Measurements from ENCODE around the gene HDGFL2.

The HDGFL2 gene

GRCh38 chr19:4444765-4445741 lies 27.0 kb upstream of the HDGFL2 start:
- DNase-seq: no peak

DNA sequence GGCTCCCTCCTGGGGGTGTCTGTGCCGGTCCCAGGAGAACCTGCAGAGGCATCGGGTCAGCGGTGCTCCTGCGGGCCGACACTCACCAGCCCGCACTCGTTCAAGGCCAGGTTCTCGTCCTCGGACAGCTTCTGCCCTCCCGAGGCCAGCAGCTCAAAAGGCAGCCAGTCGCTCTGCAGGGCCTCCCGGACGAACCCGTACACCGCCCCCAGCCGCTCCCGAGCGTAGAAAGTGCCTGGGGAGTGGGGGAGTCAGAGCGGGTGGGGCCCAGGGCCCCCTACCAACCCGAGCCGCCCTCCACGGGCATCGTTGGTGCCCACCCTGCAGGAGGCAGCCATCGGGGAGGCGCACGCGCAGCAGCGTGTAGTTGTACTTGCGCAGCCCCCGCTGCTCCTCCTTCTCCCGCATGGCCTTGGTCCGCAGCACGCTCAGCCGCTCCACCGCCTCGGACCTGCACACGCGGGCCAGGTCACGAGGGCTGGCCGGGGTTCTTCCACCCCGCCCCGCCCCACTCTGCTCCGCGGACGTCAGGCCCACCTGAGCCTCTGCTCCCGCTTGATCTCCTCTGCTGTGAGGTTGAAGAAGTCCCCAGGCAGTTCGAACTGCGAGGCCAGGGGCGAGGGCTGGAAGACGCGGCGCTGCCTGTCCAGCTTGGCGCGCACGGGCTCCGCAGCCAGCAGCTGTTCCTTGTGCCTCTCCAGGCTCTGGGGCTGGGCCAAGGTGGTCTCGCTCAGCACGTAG lies 26.0 kb upstream of the HDGFL2 start:
- DNase-seq: no peak

DNA sequence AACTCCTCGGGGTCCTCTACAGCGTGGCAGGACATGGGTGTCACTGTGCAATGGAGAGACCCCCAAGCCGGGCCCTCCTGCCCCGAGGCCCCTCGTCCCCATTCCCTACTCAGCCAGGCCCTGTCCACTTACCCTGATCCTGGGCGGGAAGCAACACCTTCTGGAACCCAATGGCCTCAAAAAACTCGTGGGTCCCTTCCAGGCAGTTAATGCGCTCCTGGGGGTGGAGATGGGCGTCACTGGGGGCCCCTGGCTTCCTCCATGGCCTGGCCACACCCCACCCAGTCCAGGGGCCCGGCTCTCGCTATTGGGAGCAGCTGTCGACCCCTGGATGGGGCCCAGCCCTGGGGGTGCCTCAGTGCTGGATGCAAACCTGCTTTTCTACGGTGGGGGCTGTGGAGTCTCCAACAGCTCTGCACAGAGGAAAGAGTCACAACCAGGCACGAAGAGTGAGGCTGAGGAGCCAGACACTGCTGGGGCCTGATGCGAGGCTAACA lies 25.3 kb upstream of the HDGFL2 start:
- no peak for DNase-seq

DNA sequence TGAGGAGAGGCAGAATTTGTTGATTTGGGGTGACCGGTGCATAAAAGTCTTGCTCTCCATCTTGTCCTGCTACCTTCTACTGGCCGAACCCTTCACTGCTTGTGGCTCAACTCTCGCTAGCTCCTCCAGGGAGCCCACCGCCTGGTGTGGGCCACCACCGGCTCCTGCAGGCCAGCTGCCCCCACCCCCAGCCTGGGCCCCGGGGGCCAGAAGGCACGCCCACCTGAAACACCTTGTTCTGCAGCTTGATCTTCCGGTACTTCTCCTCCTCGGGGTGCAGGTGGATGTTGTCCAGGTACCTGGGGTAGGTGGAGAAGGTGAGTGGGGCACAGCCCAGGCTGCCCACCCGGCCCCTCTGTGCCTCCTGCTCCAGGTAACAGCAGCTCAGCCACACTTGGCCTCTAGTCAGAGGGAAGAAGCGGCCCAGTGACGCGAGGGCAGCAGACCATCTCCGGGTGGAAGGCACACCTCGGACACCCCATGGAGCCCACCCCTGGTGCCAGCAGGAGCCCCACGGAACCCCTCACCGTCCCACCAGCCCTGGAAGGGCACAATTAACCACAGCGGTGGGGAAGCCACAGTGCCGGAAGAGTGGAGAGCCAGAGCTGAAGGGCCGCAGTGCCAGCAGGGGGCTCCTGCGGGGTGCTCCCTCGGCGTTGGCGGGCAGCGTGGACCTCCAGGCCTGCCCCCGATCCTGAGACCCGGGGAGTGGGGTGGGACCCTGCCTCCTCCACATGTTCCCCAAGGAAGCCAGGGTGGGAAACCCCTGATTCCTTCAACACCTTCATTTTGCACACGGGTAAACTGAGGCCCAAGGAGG lies 24.6 kb upstream of the HDGFL2 start:
- no peak for DNase-seq

GRCh38 chr19:4448147-4448985 lies 23.7 kb upstream of the HDGFL2 start:
- DNase-seq: no peak

- peak in 46 of 51 donors; percentile 6 to 85 (median 63) for DNase-seq
Observed at GRCh38 chr19:4449022-4449638, 23.0 kb upstream of the HDGFL2 start.

DNA sequence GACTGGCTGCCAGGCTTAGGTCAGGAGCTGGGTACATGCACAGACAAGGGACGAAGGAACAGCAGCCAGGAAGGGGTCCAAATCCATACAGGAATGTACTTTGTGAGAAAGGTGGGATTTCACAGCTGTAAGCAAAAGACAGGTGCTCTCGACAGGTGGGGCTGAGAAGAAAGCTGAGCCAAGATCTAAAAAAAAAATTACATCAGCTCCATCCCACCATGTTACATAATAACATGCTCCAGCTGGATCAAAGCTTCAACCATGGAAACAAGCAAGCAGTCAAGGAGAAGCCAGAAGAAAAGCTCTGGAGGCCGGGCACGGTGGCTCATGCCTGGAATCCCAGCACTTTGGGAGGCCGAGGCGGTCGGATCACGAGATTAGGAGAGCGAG lies 22.5 kb upstream of the HDGFL2 start:
- peak in 1 of 51 donors; percentile 45 for DNase-seq

DNA sequence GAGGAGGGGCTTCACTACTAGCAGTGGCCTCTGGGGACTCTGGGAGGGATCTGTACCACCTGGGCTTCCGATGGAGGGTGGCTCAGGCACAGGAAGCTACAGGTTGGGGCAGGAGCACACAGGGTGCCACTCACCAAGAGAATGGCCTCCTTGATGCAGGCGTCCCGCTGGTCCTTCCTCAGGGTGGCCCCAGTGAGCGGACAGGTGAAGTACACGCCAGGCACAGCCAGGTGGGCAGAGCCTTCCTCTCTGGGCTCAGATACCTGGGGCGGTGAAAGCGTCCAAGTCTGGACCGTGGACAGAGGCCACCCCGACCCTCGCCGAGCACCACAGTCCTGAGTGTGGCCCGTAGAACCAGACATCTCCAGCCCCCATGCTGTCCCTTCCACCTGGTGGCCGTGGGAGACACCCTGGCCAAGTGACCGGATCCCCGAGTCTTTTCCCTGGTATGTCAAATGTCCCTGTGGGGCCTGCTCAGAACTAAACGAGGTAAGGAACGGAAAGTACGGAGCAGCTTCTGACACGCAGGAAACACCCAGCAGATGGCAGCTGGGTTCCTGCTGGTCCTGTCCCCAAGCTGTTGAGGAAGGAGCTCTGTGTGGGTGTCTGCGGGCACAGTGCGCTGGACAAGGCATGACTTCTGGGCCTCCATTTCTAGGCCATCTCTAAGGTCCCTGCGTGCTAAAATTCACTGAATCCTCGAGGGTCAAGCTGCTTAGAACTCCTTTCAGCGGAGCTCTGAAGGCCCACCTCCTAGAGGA lies 19.7 kb upstream of the HDGFL2 start:
- no peak for DNase-seq

DNA sequence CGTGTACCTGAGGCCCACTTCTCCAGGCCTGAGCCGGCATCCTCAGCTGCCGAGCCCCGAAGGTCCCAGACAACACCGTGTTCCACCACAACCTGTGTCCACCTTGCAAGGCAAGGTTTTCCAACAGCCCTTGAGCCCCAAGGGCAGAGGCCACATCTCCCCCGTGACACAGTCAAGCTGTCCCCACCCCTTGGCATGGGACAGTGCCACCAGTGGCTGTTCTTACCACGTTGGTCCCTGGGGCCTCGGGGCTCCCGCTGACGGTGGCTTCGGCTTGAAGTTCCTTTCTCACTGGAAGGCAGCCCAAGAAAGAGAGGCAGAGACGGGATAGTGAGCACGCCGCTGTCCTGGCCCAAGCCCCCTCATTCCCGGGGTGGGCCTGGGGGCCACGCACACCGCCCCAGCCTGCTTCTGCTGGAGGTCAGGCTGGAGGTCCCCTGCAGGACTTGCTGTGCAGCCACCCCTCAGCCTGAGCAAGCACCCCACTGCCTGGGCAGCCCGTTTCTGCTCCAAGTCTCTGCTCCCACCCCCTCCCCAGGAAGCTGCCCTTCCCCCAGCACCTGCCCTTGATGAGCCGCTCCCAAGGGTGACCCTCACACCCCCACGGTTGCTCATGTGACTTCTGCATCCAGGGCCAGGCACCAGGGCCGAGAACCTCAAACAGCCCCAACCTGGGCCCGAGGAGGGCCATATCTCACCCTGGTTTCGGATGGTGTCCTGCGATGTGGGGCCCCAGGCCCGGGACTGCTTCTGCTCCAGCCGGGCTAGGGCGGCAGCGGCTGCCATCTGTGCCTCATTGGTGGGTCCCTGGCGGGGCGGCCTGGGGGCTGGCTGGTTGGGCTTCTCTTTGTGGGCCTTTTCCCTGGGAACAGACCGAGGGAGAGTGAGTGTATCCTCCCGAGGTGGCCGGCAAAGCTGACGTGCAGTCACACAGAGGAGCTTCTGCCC lies 18.6 kb upstream of the HDGFL2 start:
- no peak for DNase-seq

DNA sequence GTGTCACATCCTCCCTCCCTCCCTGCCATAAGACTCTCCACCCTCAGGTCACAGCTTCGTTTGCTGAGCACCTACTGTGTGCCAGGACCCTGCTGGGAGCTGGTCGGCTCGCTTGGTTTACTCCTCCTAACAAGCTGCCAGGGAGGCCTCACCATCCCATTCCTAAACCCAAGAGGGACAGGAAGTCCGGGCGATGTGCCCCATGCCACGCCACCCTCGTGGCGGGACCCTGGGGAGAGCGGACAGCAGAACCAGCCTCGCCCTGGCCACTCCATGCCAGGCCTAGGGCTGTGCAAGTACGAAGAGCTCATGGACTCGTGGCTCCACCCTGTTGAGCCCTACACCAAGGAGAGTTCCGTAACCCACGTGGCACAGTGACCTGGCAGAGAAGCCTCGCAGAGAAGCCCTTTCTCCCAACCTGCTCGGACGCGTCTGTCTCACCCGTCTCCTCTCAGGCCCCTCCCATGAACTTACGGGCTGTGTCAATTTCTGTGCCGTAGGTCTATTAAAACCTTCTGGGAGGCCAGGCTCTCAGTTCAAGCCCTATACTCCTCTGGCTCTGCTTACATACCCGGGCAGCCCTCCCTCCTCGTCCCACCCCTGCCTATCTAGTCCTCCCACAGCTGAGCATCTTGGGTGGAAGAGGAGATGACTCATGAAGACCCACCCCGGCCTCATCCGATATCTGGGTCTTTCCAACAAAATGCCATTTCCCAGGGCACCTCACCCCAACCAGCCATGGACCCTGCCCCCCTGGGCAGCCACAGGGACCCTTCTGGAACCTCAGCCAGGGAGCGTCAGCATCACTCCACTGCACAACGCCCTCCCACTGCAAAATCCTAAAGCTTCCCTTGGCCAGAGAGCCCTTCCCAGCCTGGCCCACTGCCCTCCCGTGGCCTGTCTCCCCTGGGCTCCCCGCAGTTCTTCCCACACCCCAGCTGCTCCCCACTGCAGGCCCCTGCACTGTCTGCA lies 17.1 kb upstream of the HDGFL2 start:
- no peak for DNase-seq

DNA sequence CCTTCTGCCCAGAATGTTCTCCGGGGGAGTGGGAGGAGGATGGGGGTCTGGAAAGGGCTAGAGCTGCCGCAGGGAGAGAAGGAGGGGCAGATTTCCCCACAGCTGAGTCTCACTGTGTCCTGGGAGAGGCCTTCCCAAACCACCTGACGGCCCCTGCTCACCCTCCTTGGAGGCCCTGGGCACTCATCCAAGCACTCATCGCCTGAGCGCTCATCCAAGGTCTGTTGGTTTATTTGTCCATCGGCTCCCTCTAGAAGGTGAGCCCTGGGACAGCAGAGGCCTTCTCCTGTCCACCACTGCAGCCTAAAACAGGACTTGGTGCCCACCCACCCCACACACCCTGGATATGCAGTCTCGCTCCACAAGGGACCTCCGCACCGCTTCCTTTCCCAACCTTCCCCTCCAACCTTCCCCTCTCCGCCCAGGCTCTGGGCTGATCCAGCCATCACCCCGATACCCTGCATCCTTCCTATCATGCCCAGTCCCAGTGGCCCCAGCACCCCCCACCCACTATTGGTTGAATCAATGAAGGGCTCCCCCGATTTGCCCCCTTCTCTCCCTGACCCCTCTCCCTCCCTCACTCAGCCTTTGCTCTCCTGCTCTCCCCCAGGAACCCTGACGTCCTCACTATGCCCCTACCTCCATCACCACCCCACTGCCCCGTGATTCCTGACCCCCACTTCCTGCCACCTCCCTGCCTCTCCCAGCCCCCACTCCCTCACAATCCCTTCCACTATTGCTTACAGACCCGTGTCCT lies 16.2 kb upstream of the HDGFL2 start:
- DNase-seq: peak in 24 of 51 donors; percentile 3 to 69 (median 28)

DNA sequence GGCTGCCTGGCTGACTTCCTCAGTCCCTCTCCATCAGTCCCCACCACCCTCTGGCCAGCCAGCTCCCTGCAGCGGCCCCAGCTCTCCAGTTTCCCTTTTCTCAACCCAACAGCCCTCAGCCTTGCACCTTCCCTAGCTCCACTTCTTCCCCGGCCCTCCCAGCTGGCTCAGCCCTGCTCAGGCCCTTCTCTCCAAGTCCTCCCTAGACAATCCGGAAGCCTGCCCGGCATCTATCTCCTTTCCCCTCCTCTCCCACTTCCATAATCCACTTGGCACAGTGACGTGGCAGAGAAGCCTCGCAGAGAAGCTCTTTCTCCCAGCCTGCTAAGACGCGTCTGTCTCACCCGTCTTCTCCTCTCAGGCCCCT lies 15.6 kb upstream of the HDGFL2 start:
- peak in 18 of 51 donors; percentile 12 to 58 (median 34) for DNase-seq

- DNase-seq: peak in 29 of 51 donors; percentile 12 to 77 (median 50)
Observed at GRCh38 chr19:4456843-4457653, 15.0 kb upstream of the HDGFL2 start.

DNA sequence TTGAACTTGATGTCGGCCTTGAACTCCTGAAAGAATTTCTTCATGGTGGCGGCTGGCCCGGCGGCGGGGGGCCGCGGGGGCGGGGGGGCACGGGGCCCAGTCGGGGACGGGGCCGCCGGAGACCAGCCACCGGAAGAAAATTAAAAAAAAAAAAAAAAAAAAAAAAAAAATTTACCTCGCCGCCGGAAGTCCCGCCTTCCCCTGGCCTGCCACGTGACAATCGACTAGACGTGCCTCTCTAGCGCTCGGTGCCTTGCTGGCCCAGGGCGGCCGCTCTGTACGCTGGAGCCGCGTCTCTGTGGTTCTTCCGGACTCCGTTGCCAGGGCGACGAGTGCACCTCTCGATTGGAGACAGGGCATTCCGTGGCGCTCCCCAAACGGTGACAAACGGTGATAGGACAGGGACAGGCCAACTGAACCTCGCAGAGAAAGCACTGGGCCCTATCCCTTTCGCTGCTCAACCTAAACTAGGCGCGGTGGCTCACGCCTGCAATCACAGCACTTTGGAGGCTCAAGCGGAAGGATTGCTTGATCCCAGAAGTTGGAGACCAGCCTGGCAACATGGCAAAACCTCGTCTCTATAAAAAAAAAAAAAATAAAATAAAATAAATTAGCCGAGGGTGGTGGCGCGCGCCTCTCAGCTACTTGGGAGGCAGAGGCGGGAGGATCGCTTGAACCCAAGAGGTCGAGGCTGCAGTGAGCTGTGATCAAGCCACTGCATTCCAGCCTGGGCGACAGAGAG lies 14.3 kb upstream of the HDGFL2 start, which contains the start of gene UBXN6:
TSS of gene UBXN6 (minus strand) at position 141 of the 742 bp plus-strand sequence. CDS start at position 44, 97 bp downstream.
- peak; percentile 44 to 97 (median 93) for DNase-seq
